IPS-18c (cell line): ENCODE data around the gene SLC7A8.

Experiments
- H3K4me3 ChIP-seq: 2 replicates; pipeline ENCODE4 v1.7.0; 2013; ENCODE audit warnings: low read depth, mild to moderate bottlenecking, low read length, moderate library complexity; ENCODE audit not compliant: insufficient read depth
- H3K9me3 ChIP-seq: one replicate; pipeline ENCODE4 v1.6.1; 2013; ENCODE audit warnings: mild to moderate bottlenecking, low read length, moderate library complexity; ENCODE audit not compliant: control insufficient read depth, insufficient read depth

Gene SLC7A8

DNA sequence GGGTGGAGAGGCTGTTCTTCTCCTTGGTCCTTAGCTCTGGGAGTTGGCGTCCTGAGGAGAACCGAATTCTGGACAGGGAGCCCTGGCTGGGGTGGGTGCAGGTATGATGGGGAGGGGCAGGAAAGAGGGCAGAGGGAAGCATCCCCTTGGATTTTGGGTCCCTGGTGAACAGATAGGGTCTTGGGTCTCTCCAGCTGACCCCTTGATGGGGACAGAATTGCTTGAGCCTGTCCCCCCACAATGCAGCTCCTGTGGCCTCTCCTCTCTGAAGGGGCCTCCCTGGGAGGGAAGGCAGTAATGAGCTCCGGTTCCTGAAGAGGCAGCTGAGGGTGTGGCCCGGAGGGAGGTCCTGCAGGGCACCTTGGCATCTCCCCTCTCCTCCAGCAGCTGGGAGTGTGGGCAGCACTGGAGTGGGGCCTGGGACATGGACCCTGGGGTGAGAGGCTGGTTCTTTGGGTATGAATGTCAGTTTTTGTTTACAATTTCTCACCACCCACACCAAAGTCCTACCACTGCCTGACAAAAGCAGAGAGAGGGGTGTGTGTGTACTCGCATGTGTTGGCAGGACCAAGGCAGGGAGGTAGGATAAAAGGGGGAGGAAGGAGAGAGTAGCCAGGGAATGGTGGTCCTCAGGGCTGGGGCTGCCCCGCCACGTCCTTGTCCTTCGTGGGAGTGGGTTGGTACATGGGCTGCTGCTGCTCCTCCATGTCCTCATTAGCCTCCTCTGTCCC lies 56.7 kb downstream of the SLC7A8 start:
- no peaks in the 10 kb centered on the region for H3K9me3 ChIP-seq
- H3K4me3 ChIP-seq = no peak overlapping the region

DNA sequence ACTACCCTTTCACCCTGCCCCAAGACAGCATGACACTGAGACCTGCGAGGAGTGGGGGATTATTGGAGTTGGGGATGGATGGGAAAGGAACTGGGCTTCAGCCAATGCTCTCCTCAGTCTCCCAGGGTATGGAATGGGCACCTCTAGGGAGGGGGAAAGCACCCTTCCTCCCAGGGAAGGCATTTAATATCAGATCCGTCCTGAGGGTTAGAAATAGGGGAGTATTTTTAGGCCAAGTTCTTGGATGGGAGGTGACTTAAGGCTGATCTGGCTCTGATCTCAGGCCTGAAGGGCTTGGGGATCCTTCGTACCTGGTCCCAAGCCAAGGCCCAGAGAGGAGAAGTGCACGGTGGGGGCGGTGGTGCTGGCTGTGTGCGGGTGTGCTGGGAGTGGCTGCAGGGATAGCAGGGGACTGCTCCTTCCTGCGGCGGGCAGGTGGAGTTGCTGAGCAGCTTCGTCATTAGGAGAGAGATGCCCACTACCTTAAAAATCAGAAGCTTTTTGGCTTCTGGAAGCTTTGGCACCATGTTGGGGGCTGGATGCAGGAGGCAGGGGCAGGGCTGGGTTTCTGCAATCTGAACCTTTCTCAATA lies 57.4 kb downstream of the SLC7A8 start:
- Histone ChIP-seq H3K9me3 (no peaks in the 10 kb centered on the region), H3K4me3 (no peak overlapping the region)

GRCh38 chr14:23125011-23125410 lies 58.4 kb downstream of the SLC7A8 start:
- no peaks in the 10 kb centered on the region for H3K9me3 ChIP-seq
- no peak overlapping the region for H3K4me3 ChIP-seq

- Histone ChIP-seq H3K4me3 (no peak overlapping the region), H3K9me3 (no peaks in the 10 kb centered on the region)
Observed at GRCh38 chr14:23124337-23124954, 59.0 kb downstream of the SLC7A8 start.

DNA sequence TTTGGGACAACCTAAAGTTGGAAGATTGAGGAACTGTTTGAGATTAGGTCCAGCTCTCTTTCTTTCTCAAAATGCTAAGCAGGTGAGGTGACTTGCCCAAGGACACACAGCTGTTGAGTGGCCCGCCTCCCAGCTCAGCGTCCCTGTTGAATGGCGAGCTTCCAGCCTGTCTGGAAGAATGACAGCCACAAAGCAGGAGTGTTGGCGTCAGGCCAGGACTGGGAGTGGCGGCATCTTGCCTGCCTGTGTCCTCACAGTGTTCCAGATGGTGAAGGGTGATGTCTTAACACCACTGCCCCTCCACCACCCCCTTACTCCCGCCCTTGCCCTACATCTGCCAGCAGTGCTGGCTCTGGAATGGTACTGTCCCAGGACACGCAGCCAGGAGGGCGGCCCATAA lies 60.0 kb downstream of the SLC7A8 start:
- H3K4me3 ChIP-seq = no peak overlapping the region

DNA sequence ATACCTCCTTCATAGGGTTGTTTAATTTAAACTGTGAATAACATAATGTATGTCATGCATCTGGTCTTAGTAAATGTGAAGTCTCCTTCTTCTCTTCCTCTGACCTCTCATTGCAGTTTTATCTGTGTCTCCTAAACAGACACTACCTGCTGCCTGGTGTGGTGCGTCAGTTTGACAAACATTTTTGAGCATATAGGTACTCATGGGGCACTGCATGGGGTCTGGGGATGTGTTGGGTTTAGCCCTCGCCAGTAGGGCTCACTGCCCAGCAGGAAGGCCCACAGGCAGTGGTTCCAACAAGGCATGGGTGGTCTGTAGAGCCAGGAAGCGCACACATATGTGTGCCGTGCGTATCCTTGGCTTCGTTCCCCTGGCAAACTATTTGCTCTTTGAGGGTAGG lies 61.4 kb downstream of the SLC7A8 start:
- no peak overlapping the region for H3K4me3 ChIP-seq
- H3K9me3 ChIP-seq = no peaks in the 10 kb centered on the region

More for the DNA sequence above, 60.0 kb downstream of the SLC7A8 start:
- H3K9me3 ChIP-seq = no peaks in the 10 kb centered on the region

DNA sequence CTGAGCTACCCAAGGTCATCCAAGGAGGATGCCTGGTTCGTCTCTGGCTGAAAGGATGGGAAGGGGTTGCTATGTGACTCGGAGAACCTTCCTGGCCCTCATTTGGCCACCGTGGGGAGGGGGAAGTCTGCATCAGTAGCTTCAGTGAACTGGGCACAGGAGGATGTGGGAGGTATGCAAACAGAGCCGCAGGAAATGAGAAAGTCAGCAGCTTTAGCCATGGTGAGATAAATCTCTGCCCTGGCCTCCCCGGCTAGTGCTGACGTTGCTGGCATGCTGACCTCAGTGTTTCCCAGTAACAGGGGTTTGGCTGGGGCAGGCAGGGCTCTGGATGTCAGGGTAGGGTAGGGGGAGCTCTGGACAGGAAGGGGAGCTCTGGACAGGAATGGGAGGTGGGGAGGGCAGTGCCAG lies 62.1 kb downstream of the SLC7A8 start:
- Histone ChIP-seq H3K4me3 (no peak overlapping the region), H3K9me3 (no peaks in the 10 kb centered on the region)

DNA sequence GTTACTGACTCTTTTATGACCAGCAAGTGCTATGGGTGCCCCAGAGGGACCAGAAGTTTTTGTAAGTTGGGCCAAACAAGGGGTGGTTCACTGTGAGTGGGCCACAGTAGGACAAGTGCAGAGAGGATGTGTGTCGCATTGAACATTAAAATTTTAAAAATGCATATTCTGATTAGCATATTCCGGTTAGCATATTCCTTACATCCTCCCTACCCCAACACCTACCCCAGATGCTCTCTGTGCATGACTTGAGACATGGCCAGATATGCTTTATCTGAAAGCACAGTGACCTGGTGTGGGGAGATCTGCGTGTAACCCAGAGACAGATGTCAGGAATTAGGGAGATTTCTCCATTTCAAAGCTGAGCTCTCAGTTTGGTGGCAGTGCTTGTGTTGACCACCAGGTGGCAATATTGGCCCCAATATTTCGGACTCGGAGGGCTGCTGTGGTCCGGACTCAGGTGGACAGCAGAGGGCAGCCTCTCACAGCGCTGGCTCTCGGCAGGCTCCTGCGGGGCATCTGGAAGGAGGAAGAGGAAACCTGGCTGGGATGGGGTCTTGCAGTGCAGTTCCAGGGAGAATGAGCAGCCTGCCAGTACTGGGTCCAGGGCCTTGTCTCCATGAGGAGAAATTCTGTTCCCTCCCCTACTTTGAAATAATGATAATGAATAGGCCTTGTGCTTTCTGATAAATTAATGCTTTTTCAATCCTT lies 62.8 kb downstream of the SLC7A8 start:
- no peaks in the 10 kb centered on the region for H3K9me3 ChIP-seq
- H3K4me3 ChIP-seq = no peak overlapping the region

- Histone ChIP-seq H3K4me3 (no peak overlapping the region), H3K9me3 (no peaks in the 10 kb centered on the region)
Observed at GRCh38 chr14:23119363-23120327, 63.8 kb downstream of the SLC7A8 start.

DNA sequence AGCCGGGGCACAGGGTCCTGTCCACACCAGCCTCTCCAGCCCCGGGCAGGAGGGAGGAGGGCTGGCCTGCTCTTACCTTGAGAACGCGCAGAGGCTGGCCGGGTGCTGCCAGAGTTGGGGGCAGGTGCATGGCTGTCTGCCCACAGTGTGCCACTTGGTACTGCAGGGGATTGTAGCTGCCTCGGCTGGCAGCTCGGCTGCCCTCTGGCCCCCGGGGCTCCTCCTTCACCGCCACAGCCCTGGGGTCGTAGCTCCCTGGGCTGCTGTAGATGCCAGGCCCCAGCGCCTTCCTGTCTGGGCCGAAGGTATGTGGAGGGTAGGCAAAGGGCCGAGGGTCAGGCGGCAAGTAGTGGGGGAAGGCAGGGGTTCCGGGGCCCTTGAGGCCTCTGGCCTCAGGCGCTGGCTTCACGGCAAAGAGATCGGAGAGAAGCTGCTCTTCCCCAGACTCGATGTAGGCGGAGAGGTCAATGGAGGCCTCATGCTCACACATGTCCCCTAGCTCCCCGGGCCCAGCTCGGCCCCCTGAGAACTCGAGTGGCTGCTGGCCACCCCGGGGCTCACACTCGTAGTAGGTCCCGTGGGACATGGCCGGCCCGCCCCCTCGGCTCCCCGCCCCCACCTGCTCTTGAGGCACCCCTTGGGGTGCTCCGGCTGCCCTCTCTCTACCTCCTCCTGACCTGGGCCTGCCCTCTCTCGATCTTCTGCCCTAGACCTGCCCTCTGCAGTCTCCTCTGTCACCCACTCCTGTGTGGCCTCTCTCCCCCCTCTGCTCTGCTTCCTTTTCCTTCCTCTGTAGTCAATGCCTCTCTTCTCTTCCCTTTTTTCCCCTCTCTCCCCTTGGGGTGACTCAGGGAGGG lies 64.7 kb downstream of the SLC7A8 start, which contains the start of gene CEBPE:
Gene CEBPE (minus strand): TSS at position 750 of the 857 bp plus-strand sequence. CDS start 164 bp downstream, at position 586.
- Histone ChIP-seq H3K9me3 (no peaks in the 10 kb centered on the region), H3K4me3 (no peak within 1 kb of the TSS)

DNA sequence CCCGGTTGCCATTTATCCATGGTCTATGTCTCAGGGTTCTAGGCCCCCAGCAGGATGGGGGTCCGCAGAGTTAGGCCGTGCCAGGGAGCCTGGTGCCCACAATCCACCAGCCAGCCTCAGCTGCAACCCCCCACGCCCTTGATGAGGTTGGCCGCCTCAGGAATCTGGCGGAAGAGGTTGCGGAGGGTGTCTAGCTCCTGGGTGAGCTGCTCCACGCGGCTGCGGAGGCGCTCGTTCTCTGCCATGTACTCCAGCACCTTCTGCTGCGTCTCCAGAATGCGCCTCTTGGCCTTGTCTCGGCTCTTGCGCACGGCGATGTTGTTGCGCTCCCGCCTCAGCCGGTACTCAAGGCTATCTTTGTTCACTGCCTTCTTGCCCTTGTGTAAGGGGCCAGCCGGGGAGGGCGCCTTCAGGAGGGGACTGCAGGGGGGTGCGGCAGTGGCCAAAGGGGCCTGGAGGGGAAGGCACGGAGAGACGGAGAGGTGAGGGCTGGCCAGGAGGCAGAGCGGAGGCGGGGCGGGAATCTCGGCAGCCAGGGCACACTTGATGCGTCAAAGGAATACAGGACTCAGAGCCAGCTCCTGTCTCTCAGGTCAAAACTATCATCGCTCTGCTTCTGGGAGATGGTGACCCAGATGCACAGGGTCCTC lies 66.0 kb downstream of the SLC7A8 start:
- no peaks in the 10 kb centered on the region for H3K9me3 ChIP-seq
- no peak overlapping the region for H3K4me3 ChIP-seq

DNA sequence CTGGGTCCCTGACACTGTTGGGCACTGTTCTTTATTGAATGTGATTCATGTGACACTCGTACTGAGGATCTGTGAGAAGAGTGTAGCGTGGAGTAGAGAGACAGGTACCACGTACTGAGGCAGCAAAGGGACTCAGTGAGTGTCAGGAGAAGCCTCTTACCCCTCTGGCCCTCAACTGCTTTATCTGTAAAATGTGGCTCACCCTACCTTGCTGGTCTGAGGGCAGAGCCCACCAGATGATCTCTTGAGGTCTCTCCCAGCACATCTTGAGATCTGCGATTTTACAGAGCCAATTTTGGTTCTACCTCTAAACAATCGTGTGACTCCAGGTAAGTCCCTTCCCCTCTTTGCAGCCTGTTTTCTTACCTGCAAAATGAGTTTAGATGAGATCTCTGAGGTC lies 67.5 kb downstream of the SLC7A8 start:
- Histone ChIP-seq H3K4me3 (no peak overlapping the region), H3K9me3 (no peaks in the 10 kb centered on the region)

DNA sequence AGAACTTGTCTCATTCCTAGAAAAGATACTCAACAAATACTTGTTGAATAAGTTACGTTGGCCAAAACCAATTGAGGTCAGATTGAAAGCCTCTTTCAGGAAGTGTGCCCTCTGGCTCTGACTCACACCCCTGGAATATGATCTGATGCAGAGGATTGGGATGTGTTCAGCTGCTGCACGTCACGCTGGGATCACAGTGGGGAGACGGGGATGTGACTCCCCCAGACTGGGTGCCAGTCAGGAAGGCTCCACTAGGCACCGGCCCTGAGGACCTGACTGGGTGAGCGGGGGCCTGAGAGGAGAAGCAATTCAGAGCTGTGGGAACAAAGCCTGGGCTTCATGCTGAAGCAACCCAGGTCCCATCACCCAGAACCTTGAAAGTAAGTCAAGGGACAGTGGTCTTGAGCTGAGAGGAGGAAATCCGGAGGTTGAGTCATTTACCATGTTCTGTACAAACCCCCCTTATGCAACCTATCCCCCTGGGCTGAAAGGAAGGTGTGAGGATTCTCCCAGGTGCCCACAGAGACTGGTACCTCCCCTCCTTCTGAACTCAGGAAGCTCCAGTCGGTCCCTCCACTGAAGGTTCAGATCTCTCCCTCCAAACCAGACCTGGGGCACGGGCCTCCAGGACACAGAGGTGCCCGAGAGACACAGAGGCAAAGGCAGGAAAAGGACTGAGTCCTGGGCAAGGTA lies 68.3 kb downstream of the SLC7A8 start:
- no peak overlapping the region for H3K4me3 ChIP-seq
- H3K9me3 ChIP-seq = no peaks in the 10 kb centered on the region

GRCh38 chr14:23114669-23115038 lies 68.8 kb downstream of the SLC7A8 start:
- no peak overlapping the region for H3K4me3 ChIP-seq

GRCh38 chr14:23114120-23114458 lies 69.4 kb downstream of the SLC7A8 start:
- H3K4me3 ChIP-seq = no peak overlapping the region
- no peaks in the 10 kb centered on the region for H3K9me3 ChIP-seq

More at GRCh38 chr14:23114669-23115038, 68.8 kb downstream of the SLC7A8 start:
- no peaks in the 10 kb centered on the region for H3K9me3 ChIP-seq
